Kidney (tissue), 14 donors: Measurements from ENCODE around the gene ACTA2. TPM values are rescaled to one million over a fixed set of nuclear protein-coding genes. Genes with fewer than 3 reads are reported as not detected.

Experiments
- DNase-seq, 5 donors: peaks; one replicate each; pipeline ENCODE4 v3.0.0-alpha.2; 2013 to 2020
- FAIRE-seq: peaks from 2 replicates; lab custom pipeline; 2012; peaks lifted over from hg19 to GRCh38; lab: Jason Lieb, UNC
- H3K27ac ChIP-seq, 2 donors: one replicate each; pipeline ENCODE4 v1.7.0; 2013; ENCODE audit warnings: low read depth in 2 of 2, low read length in 2 of 2, inconsistent platforms in 1 of 2
- H3K27me3 ChIP-seq: one replicate; pipeline ENCODE4 v1.7.1; 2013; ENCODE audit warnings: low read length, inconsistent platforms; ENCODE audit not compliant: control insufficient read depth, insufficient read depth
- H3K36me3 ChIP-seq, 3 donors: one replicate each; pipeline versions ENCODE4 v1.7.0 to v1.7.1; 2013; ENCODE audit warnings: low read length in 3 of 3, control low read depth in 1 of 3, inconsistent platforms in 1 of 3; ENCODE audit not compliant: insufficient read depth in 3 of 3, control insufficient read depth in 2 of 3
- H3K4me1 ChIP-seq, 3 donors: one replicate each; pipeline versions ENCODE4 v1.7.0 to v1.7.1; 2013; ENCODE audit warnings: low read length in 3 of 3, inconsistent platforms in 1 of 3, low read depth in 1 of 3; ENCODE audit not compliant: control insufficient read depth in 2 of 3, insufficient read depth in 2 of 3
- H3K4me3 ChIP-seq, 3 donors: one replicate each; pipeline versions ENCODE4 v1.7.0 to v1.8.1; 2013; ENCODE audit warnings: low read length in 3 of 3, control low read depth in 1 of 3, inconsistent platforms in 1 of 3
- H3K9ac ChIP-seq, 3 donors: one replicate each; pipeline versions ENCODE4 v1.7.0 to v1.7.1; 2013; ENCODE audit warnings: low read length in 3 of 3, control low read depth in 1 of 3, inconsistent platforms in 1 of 3
- H3K9me3 ChIP-seq, 3 donors: one replicate each; pipeline versions ENCODE4 v1.7.0 to v1.7.1; 2013; ENCODE audit warnings: low read length in 3 of 3, control low read depth in 1 of 3, inconsistent platforms in 1 of 3; ENCODE audit not compliant: control insufficient read depth in 2 of 3, insufficient read depth in 1 of 3
- intact Hi-C: fragments of 100-400 bp; cut with DNase I; formaldehyde crosslinking; loops from one replicate; pipeline ENCODE4 v1.11.1; 2022
- polyA plus RNA-seq: library from polyadenylated mRNA; stranded (reverse); fragments of 350-450 nt; fragmentation: Illumina TruSeq; extraction: RNeasy Lipid Tissue Mini Kit (QIAGEN cat#74804); gene quantifications from one replicate; pipeline ENCODE4 v1.2.3, GENCODE V29; 2014; ENCODE audit warnings: low read depth, low replicate concordance; ENCODE audit not compliant: insufficient read depth
- total RNA-seq: library from RNA; stranded (reverse); fragmentation: NEBNext Ultra II Directional; extraction: Animal tissue kit (Norgen Biotek cat#: 25700); gene quantifications from one replicate; pipeline ENCODE4 v1.2.1, GENCODE V29; 2021
- TF ChIP-seq, protein P1 (sequence below): IDR thresholded peaks from 3 replicates; pipeline ENCODE4 v1.5.1; 2012; ENCODE audit warnings: mild to moderate bottlenecking, moderate library complexity, borderline replicate concordance; ENCODE audit not compliant: insufficient read depth; ENCODE audit errors: extremely low read depth
- donor health status: control.
- donor health status: control.
- donor health status: control.
- donor health status: control.
- donor health status: control.
- donor health status: DM: yes; HTN: yes; CAD: no.
- donor health status: Normal renal cell carcinoma (clear cell type).

The ACTA2 gene
- total and polyA plus RNA-seq, 2 donors from 2014 or later: 378 to 471 TPM

DNA sequence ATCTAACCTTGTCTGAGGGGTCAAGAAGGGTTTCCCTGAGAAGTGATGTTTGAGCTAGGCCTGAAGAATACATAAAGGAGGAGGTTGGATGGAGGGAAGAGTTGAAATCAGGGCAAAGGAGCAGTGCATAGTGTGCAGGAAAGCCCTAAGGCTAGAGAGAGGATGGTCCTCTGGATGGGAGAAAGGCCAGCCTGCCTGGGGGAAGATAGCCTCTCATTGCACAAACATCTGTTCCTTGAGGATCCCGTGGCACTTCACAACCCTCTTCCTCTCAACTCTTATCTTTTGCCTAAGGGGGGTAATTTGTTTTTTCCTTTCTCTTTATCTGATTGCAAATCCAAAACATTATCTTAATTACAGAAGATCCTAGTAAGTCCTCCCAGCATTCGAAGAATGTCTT, 36.8 kb downstream of the ACTA2 start:
- Histone ChIP-seq H3K9me3 (no peaks in the 10 kb centered on the region), H3K9ac (no peak overlapping the region), H3K4me1 (no peaks in the 10 kb centered on the region), H3K27ac (no peak overlapping the region), H3K36me3 (no peaks in the 10 kb centered on the region), H3K27me3 (no peaks in the 10 kb centered on the region), H3K4me3 (no peak overlapping the region)
- FAIRE-seq (no peak), DNase-seq (no peak)
- intact Hi-C loops: no loop called here
- TF ChIP-seq, protein P1, sequence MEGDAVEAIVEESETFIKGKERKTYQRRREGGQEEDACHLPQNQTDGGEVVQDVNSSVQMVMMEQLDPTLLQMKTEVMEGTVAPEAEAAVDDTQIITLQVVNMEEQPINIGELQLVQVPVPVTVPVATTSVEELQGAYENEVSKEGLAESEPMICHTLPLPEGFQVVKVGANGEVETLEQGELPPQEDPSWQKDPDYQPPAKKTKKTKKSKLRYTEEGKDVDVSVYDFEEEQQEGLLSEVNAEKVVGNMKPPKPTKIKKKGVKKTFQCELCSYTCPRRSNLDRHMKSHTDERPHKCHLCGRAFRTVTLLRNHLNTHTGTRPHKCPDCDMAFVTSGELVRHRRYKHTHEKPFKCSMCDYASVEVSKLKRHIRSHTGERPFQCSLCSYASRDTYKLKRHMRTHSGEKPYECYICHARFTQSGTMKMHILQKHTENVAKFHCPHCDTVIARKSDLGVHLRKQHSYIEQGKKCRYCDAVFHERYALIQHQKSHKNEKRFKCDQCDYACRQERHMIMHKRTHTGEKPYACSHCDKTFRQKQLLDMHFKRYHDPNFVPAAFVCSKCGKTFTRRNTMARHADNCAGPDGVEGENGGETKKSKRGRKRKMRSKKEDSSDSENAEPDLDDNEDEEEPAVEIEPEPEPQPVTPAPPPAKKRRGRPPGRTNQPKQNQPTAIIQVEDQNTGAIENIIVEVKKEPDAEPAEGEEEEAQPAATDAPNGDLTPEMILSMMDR: no peak

DNA sequence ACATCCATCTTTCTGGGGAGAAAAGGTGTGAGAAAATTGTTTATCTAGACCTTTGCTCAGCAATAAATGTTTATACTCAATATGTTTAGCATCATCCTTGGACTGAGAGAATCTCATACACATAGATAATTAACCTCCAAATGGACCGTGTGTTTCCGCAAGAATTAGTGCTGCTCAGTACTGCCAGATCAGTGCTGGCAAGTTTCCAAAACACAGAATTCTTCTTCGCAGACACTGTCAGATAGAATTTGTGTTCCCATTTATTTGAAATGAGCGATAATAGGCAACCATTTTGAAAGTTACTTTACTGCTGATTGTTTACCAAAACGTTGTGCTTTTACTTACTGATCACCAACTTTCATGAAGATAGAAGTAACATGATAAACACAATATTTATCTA, 38.8 kb downstream of the ACTA2 start:
- TF ChIP-seq, protein P1: no peak
- H3K27me3 ChIP-seq: no peaks in the 10 kb centered on the region
- no peak overlapping the region for H3K4me3 ChIP-seq
- no peak overlapping the region for H3K9ac ChIP-seq
- no peaks in the 10 kb centered on the region for H3K36me3 ChIP-seq
- FAIRE-seq (no peak), DNase-seq (no peak)
- intact Hi-C loops: no loop called here
- H3K27ac ChIP-seq: no peak overlapping the region
- H3K9me3 ChIP-seq: no peaks in the 10 kb centered on the region
- H3K4me1 ChIP-seq: no peaks in the 10 kb centered on the region

DNA sequence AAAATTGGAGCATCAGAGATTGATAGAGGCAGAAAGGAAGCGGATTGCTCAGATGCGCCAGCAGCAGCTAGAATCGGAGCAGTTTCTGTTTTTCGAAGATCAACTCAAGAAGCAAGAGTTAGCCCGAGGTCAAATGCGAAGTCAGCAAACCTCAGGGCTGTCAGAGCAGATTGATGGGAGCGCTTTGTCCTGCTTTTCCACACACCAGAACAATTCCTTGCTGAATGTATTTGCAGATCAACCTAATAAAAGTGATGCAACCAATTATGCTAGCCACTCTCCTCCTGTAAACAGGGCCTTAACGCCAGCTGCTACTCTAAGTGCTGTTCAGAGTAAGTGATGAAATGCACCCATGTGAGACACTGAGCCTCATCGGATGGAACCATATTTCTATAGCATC, 39.4 kb downstream of the ACTA2 start:
- FAIRE-seq (no peak), DNase-seq (no peak)
- no peak overlapping the region for H3K27ac ChIP-seq
- TF ChIP-seq, protein P1: no peak
- H3K4me1 ChIP-seq: no peaks in the 10 kb centered on the region
- intact Hi-C loops: no loop called here
- no peak overlapping the region for H3K9ac ChIP-seq
- H3K36me3 ChIP-seq: no peaks in the 10 kb centered on the region
- H3K4me3 ChIP-seq: no peak overlapping the region
- no peaks in the 10 kb centered on the region for H3K9me3 ChIP-seq
- H3K27me3 ChIP-seq: no peaks in the 10 kb centered on the region

DNA sequence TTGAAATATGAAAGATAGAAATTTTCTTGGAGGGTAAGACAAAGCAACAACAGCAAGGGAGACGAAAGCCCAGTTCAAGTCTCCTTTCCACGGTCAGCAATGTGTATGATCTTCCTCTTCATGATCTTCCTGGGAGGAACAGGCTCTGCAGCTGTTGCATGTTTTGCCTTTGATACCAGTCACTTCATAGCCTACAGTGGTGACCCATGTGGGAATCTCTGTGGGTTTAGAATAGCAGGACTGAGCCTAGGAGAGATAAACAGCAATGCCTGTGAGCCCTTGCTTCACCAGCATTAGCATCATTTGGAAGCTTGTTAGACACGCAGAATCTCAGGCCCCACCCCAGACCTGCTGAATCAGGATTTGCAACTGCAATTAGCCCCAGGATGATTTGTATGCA, 40.7 kb downstream of the ACTA2 start:
- Histone ChIP-seq H3K4me1 (no peaks in the 10 kb centered on the region), H3K27ac (no peak overlapping the region), H3K4me3 (no peak overlapping the region), H3K27me3 (no peaks in the 10 kb centered on the region), H3K9me3 (no peaks in the 10 kb centered on the region), H3K9ac (no peak overlapping the region), H3K36me3 (no peaks in the 10 kb centered on the region)
- DNase-seq: no peak
- intact Hi-C loops: no loop called here
- TF ChIP-seq, protein P1: no peak
- FAIRE-seq: no peak
